ENCODE results near the gene TAT. TPM values are rescaled to one million over a fixed set of nuclear protein-coding genes. Genes with fewer than 3 reads are reported as not detected.
"Not testable (repeated sequence)": the region's sequence is repeated elsewhere in the genome, so short reads cannot be mapped to it uniquely, and the experiment has no call there.

The TAT gene
- total RNA-seq, 1 experiment from 2014 or later = not detected

- Mint-ChIP-seq H3K27me3 (ENCODE audit: insufficient read depth, unreplicated experiment) (peaks cover 21% of the 10 kb centered on the region), H3K27ac (ENCODE audit: low read depth, unreplicated experiment) (no peak overlapping the region), H3K4me1 (ENCODE audit: insufficient read depth, unreplicated experiment) (peaks cover 6% of the 10 kb centered on the region), H3K36me3 (ENCODE audit: insufficient read depth, unreplicated experiment) (no peaks in the 10 kb centered on the region), H3K9me3 (ENCODE audit: unreplicated experiment) (no peaks in the 10 kb centered on the region), H3K4me3 (ENCODE audit: unreplicated experiment) (no peak overlapping the region)
- BruUV-seq (replicated peaks) = no TSS peak
- CTCF ChIA-PET = interaction anchor here (0.6 kb wide), 2 partner anchors 51 to 1493 kb away, joined by 3 read pairs; no protein-coding TSS in a partner anchor
- POLR2A ChIA-PET = interaction anchor here (0.6 kb wide), 1 partner anchor 1261 kb away, joined by 3 read pairs; no protein-coding TSS in a partner anchor
- TF ChIP-seq CTCF (IDR thresholded peaks at IDR 0.05; ENCODE audit: unreplicated experiment) = no peak
- intact Hi-C loops (cut with micrococcal nuclease) = no loop called here
- DNase-seq (ENCODE audit: unreplicated experiment) = no peak
Measured at GRCh38 chr16:71562552-71562951, 14.3 kb downstream of the TAT start.

GRCh38 chr16:71561886-71562285, 15.0 kb downstream of the TAT start:
- H3K4me3 Mint-ChIP-seq (ENCODE audit: unreplicated experiment); POLR2A ChIA-PET; intact Hi-C loops (cut with micrococcal nuclease); H3K9me3 Mint-ChIP-seq (ENCODE audit: unreplicated experiment); H3K27ac Mint-ChIP-seq (ENCODE audit: low read depth, unreplicated experiment); BruUV-seq (replicated peaks); H3K36me3 Mint-ChIP-seq (ENCODE audit: insufficient read depth, unreplicated experiment); CTCF ChIA-PET; H3K4me1 Mint-ChIP-seq (ENCODE audit: insufficient read depth, unreplicated experiment); DNase-seq (ENCODE audit: unreplicated experiment): not testable (repeated sequence)
- peaks cover 27% of the 10 kb centered on the region for H3K27me3 Mint-ChIP-seq (ENCODE audit: insufficient read depth, unreplicated experiment)

- no peak overlapping the region for H3K4me3 Mint-ChIP-seq (ENCODE audit: unreplicated experiment)
- POLR2A ChIA-PET = no interaction called here
- CTCF ChIA-PET = interaction anchor here (0.7 to 1.2 kb wide), 2 partner anchors 28 to 125 kb away, joined by 3 read pairs; no protein-coding TSS in a partner anchor
Measured at GRCh38 chr16:71559855-71560254, 17.0 kb downstream of the TAT start.

GRCh38 chr16:71557954-71558582, 18.8 kb downstream of the TAT start:
- Mint-ChIP-seq H3K4me3 (ENCODE audit: unreplicated experiment) (no peak overlapping the region), H3K27ac (ENCODE audit: low read depth, unreplicated experiment) (no peak overlapping the region), H3K27me3 (ENCODE audit: insufficient read depth, unreplicated experiment) (peaks cover 30% of the 10 kb centered on the region), H3K4me1 (ENCODE audit: insufficient read depth, unreplicated experiment) (peaks cover 11% of the 10 kb centered on the region), H3K9me3 (ENCODE audit: unreplicated experiment) (no peaks in the 10 kb centered on the region), H3K36me3 (ENCODE audit: insufficient read depth, unreplicated experiment) (no peaks in the 10 kb centered on the region)
- no peak for DNase-seq (ENCODE audit: unreplicated experiment)
- no TSS peak for BruUV-seq (replicated peaks)
- POLR2A ChIA-PET = interaction anchor here (1.0 kb wide), 1 partner anchor 32 kb away, joined by 3 read pairs; the partner anchor contains the start of gene CHST4
- intact Hi-C loops (cut with micrococcal nuclease) = no loop called here
- CTCF ChIA-PET = interaction anchor here (0.6 to 0.8 kb wide), 2 partner anchors 53 to 816 kb away, joined by 4 read pairs; no protein-coding TSS in a partner anchor
- no peak for TF ChIP-seq CTCF (IDR thresholded peaks at IDR 0.05; ENCODE audit: unreplicated experiment)

More at GRCh38 chr16:71559855-71560254, 17.0 kb downstream of the TAT start:
- no peak for TF ChIP-seq CTCF (IDR thresholded peaks at IDR 0.05; ENCODE audit: unreplicated experiment)
- no peaks in the 10 kb centered on the region for H3K36me3 Mint-ChIP-seq (ENCODE audit: insufficient read depth, unreplicated experiment)
- H3K27me3 Mint-ChIP-seq (ENCODE audit: insufficient read depth, unreplicated experiment) = peaks cover 27% of the 10 kb centered on the region
- BruUV-seq (replicated peaks) = no TSS peak
- intact Hi-C loops (cut with micrococcal nuclease) = no loop called here
- H3K4me1 Mint-ChIP-seq (ENCODE audit: insufficient read depth, unreplicated experiment) = peaks cover 17% of the 10 kb centered on the region
- no peaks in the 10 kb centered on the region for H3K9me3 Mint-ChIP-seq (ENCODE audit: unreplicated experiment)
- DNase-seq (ENCODE audit: unreplicated experiment) = no peak
- H3K27ac Mint-ChIP-seq (ENCODE audit: low read depth, unreplicated experiment) = no peak overlapping the region

Measured in MCF 10A (cell line).